SH-SY5Y (cell line): ENCODE results near the gene CCNG1.

Experiments
- GATA2 ChIP-seq: IDR thresholded peaks from 2 replicates; pipeline ENCODE4 v1.6.1; 2011; ENCODE audit warnings: mild to moderate bottlenecking, low read depth, low read length
- GATA3 ChIP-seq: IDR thresholded peaks from 2 replicates; pipeline ENCODE4 v1.6.1; 2011; ENCODE audit warnings: low read depth, mild to moderate bottlenecking, low read length, moderate library complexity

The CCNG1 gene

GRCh38 chr5:163459819-163460561 is 22.6 kb downstream of the CCNG1 start, which contains the start of gene NUDCD2:
Gene NUDCD2 (minus strand): TSS chr5:163460102. CDS start chr5:163460050, 52 bp downstream.
- TF ChIP-seq GATA3 (no peak), GATA2 (no peak)

DNA sequence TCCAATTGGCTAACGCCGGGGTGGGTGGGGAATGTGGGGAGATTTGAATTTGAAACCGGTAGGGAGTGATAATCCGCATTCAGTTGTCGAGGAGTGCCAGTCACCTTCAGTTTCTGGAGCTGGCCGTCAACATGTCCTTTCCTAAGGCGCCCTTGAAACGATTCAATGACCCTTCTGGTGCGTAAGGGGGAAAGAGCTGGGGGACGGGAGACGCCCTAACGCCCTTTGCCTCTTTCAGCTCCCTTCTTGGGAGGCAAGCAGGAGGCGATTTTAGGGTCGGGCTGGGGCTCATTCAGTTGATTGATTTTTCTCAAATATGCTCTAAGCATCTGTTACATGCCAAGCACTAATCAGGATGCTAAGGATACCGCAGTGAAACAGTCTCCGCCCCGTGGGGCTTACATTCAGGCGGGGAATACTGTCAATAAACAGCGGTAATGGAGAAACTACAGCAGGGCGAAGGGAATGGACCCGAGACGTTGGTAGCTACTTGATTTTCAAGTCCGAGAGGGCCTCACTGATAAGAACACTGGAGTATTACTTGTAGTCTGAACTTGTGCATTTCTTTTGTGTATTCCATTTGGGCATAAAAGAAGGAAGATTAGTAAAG is 23.3 kb downstream of the CCNG1 start, which contains the start of gene HMMR:
HMMR (plus strand) TSS at position 71 of the 610 bp plus-strand sequence; CDS start at position 132, 61 bp downstream.
- no peak for TF ChIP-seq GATA2
- no peak for TF ChIP-seq GATA3

DNA sequence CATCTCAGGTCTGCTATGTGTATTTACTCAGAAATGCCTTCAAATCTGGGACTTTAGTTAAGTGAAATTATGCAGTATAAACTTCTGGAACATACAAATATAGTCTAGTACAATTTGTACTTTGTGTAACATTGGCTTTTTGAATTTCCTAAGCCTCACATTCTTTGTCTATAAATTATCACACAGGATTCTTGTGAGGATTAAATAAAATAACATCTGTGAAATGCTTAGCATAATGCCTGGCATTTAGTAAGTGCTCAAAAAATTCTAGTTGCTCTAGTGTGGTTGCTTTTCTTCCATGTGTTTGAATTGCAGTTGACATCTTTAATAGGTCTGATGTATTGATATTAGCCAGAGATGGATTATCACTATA is 25.7 kb downstream of the CCNG1 start:
- no peak for TF ChIP-seq GATA2
- TF ChIP-seq GATA3 = no peak

- TF ChIP-seq GATA3 (peak; percentile 76), GATA2 (peak; percentile 76)
Observed at GRCh38 chr5:163467682-163468081, 30.3 kb downstream of the CCNG1 start.

DNA sequence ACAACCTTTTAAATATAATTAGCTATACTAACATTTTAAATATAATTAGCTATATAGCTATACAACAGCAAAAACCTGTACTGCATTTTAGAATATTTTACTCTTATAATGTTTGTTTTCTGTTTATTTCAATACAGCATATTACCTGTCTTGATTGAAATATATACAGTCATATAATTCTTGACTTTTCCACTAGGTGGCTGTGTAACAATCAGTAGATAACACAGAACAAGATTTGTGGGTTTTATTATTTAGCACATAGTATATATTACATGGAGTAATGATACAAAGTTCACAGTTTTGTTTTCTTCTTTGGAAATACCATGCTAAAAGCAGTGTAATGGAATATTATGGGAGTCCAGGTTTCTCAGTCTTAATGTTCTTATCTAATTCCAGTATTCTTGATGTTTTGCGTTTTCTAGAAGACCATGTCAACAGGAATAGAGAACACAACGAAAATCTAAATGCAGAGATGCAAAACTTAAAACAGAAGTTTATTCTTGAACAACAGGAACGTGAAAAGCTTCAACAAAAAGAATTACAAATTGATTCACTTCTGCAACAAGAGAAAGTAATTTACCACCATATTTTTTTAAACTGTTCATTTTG is 36.3 kb downstream of the CCNG1 start:
- no peak for TF ChIP-seq GATA3
- no peak for TF ChIP-seq GATA2

- TF ChIP-seq GATA2 = no peak
- TF ChIP-seq GATA3 = no peak
Observed at GRCh38 chr5:163475411-163475810, 38.0 kb downstream of the CCNG1 start.

DNA sequence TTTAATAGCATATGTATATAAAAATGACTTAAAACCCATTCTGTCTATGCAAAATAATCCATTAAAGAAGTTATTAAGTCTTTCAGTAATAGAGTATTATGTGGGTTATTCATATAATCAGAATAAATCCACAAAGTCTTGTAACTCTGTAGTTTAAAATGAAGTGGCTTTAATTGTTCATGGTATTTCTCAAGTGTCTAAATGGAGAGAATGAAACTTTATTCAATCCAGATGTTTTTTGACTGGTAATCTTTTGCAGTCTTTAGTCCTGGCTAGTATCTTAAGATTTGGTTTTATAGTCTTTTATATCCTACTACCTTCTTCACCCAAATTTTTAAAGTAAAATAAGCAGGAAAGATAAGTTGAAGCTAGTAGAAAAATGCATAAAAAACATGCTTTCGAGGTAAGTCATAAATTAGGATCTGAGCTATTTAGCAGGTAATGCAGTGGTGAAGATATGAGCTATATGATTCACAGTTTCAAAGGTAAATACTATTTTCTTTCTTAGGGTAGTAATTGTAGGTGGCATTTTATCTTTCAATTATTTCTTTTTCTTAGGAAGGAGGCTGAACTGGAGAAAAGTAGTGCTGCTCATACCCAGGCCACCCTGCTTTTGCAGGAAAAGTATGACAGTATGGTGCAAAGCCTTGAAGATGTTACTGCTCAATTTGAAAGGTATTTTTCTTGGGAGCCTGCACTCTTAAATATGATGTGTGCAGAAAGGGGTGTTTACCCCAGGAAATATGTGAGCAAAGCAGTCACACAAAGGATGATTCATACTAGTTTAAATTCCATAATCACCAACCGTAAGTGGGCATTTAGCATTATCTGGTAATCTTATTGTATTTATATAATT is 41.0 kb downstream of the CCNG1 start:
- TF ChIP-seq GATA2 = no peak
- no peak for TF ChIP-seq GATA3

DNA sequence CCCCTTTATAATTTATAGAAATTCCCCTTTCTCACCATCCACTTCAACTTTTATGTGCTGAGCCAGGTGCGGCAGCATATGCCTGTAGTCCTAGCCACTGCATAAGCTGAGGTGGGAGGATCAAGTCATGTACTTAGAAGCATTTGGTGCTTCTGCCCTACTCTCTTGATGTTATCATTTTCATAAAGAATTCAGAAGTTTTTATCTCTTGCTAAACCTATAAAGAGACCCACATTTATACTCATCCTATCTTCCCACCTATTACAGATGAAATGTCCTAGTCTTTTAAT is 41.5 kb downstream of the CCNG1 start:
- no peak for TF ChIP-seq GATA3

- no peak for TF ChIP-seq GATA2
Observed at GRCh38 chr5:163489055-163489744, 51.8 kb downstream of the CCNG1 start.

- TF ChIP-seq GATA2 (no peak), GATA3 (no peak)
Observed at GRCh38 chr5:163489745-163490075, 52.3 kb downstream of the CCNG1 start.
